ENCODE results near the gene MSH3. TPM values are rescaled to one million over a fixed set of nuclear protein-coding genes. Genes with fewer than 3 reads are reported as not detected.

The MSH3 gene
- total and polyA plus RNA-seq, 2 of the 8 experiments (the other 6 are each of a cell fraction or from before 2014, with no cell fraction given), result 3.6 to 22.6 TPM

GRCh38 chr5:80688648-80689420 is 34.4 kb downstream of the MSH3 start:
- H3K79me2 ChIP-seq (ENCODE audit: control insufficient read depth in 1 of 2, insufficient read depth in 2 of 2, low read length in 2 of 2), result no peaks in the 10 kb centered on the region
- no peak overlapping the region for H4K8ac ChIP-seq (ENCODE audit: extremely low read depth, insufficient read depth, low read length)
- FAIRE-seq, result no peak
- H3K4me1 ChIP-seq (replicated peaks in 1 of 4; ENCODE audit: control insufficient read depth in 3 of 4, insufficient read depth in 4 of 4, low read length in 3 of 4), result peaks cover 0 to 3% (median 2%) of the 10 kb centered on the region in 4 experiments; a peak in 2 of 7 replicates
- ChIA-PET POLR2A (ENCODE audit: partially characterized antibody) (interaction anchor here (1.4 kb wide), 1 partner anchor 21 kb away, joined by 3 read pairs; no protein-coding TSS in a partner anchor), CTCF (ENCODE audit: partially characterized antibody) (interaction anchor here (0.5 to 3.3 kb wide), 7 partner anchors 13 to 822 kb away, joined by 3 to 14 read pairs (median 4); no protein-coding TSS in a partner anchor)
- H2BK5ac ChIP-seq (ENCODE audit: low read depth, low read length), result no peak overlapping the region
- no peak overlapping the region for H3K18ac ChIP-seq (ENCODE audit: extremely low read depth, low read length)
- no peaks in the 10 kb centered on the region for H3K23me2 ChIP-seq (ENCODE audit: low read depth, low read length)
- H2AK5ac ChIP-seq (ENCODE audit: low read depth, low read length), result no peak overlapping the region
- no peaks in the 10 kb centered on the region for H3K36me3 ChIP-seq (ENCODE audit: control insufficient read depth in 2 of 4, insufficient read depth in 4 of 4, low read length in 3 of 4)
- H2BK20ac ChIP-seq (ENCODE audit: low read length), result no peak overlapping the region
- no peaks in the 10 kb centered on the region for H3K79me1 ChIP-seq (ENCODE audit: low read depth, low read length)
- H2BK12ac ChIP-seq (ENCODE audit: low read depth, low read length), result no peak overlapping the region
- no peak overlapping the region for H4K5ac ChIP-seq (ENCODE audit: insufficient read length, low read depth, low read length)
- H3K4ac ChIP-seq (replicated peaks; ENCODE audit: insufficient read length, low read depth, low read length), result no peak overlapping the region
- no peak overlapping the region for H2BK15ac ChIP-seq (ENCODE audit: low read length)
- no peak overlapping the region for H3K14ac ChIP-seq (ENCODE audit: insufficient read length)
- 93% methylated on average over 4 of the region's 4 CpGs; no CpG with 5 or more reads in 1 of the 2 experiments for WGBS, 2 experiments (ENCODE audit: extremely low coverage in 1 of 2, insufficient coverage in 1 of 2, insufficient read length in 1 of 2, insufficient replicate concordance in 2 of 2, low coverage in 1 of 2, low lambda C conversion rate in 2 of 2, missing lambda C conversion rate in 1 of 2)
- H3K56ac ChIP-seq (replicated peaks; ENCODE audit: insufficient read length, low read depth, low read length), result no peak overlapping the region
- H4K91ac ChIP-seq (replicated peaks; ENCODE audit: insufficient read length, low read length), result no peak overlapping the region
- no peak overlapping the region for H3K27ac ChIP-seq (ENCODE audit: low read depth, low read length)
- DNase-seq (ENCODE audit: low read depth in 1 of 2, low spot score in 2 of 2), result no peak
- no peak overlapping the region for H2BK120ac ChIP-seq (replicated peaks; ENCODE audit: low read depth, low read length)
- H3K27me3 ChIP-seq (replicated peaks in 1 of 4; ENCODE audit: control insufficient read depth in 3 of 4, extremely low read depth in 1 of 4, insufficient read depth in 3 of 4, low read length in 3 of 4), result peaks cover 0 to 1% (median 0%) of the 10 kb centered on the region in 4 experiments; a peak in 1 of 7 replicates
- H3K9ac ChIP-seq (replicated peaks in 1 of 4; ENCODE audit: extremely low read depth in 1 of 4, low read depth in 3 of 4, low read length in 3 of 4), result no peak overlapping the region
- H3K4me3 ChIP-seq (ENCODE audit: extremely low read depth in 1 of 4, insufficient read depth in 2 of 4, low read depth in 3 of 4, low read length in 4 of 4), result no peak overlapping the region
- H3K4me2 ChIP-seq (ENCODE audit: insufficient read depth in 1 of 2, low read depth in 2 of 2, low read length in 2 of 2), result no peak overlapping the region
- no peak overlapping the region for H2AFZ ChIP-seq (ENCODE audit: low read length)
- no peaks in the 10 kb centered on the region for H3K9me3 ChIP-seq (ENCODE audit: insufficient read depth in 2 of 2, low read depth in 1 of 2, low read length in 1 of 2)
- no peak overlapping the region for H3K23ac ChIP-seq (ENCODE audit: insufficient read length)
- H4K20me1 ChIP-seq (replicated peaks in 1 of 2; ENCODE audit: control insufficient read depth in 1 of 2, insufficient read depth in 2 of 2, low read length in 2 of 2), result no peaks in the 10 kb centered on the region
- TF ChIP-seq BRCA1 (IDR thresholded peaks at IDR 0.05; ENCODE audit: low read depth, low read length) (no peak), EGR1 (IDR thresholded peaks at IDR 0.05; ENCODE audit: borderline replicate concordance, low read depth, low read length) (no peak), SP4 (IDR thresholded peaks at IDR 0.05; ENCODE audit: low read length) (no peak), PHF8 (conservative IDR thresholded peaks at IDR 0.05; ENCODE audit: low read depth, low read length) (no peak), JUND (IDR thresholded peaks at IDR 0.05; ENCODE audit: low read length) (no peak), SP2 (IDR thresholded peaks at IDR 0.05; ENCODE audit: low read length) (no peak), CHD2 (IDR thresholded peaks at IDR 0.05; ENCODE audit: low read length) (no peak), SIX5 (IDR thresholded peaks at IDR 0.05; ENCODE audit: low read depth, low read length) (no peak), MAFK (IDR thresholded peaks at IDR 0.05; ENCODE audit: low read depth, low read length) (no peak), CTBP2 (IDR thresholded peaks at IDR 0.05; ENCODE audit: borderline replicate concordance, insufficient read depth, insufficient read length, low read length) (no peak), RNF2 (IDR thresholded peaks at IDR 0.05; ENCODE audit: borderline replicate concordance, low read depth, low read length, missing control alignments, poor library complexity, severe bottlenecking) (no peak)

Data from H1 (cell line).